GM12873 (cell line): ENCODE results near the gene TSEN54.

Experiments used
- CTCF ChIP-seq: IDR thresholded peaks from 2 replicates; pipeline ENCODE4 v1.5.1; 2012; ENCODE audit warnings: low read depth, mild to moderate bottlenecking, moderate library complexity, low read length, control low read depth; ENCODE audit not compliant: insufficient read depth; ENCODE audit errors: missing control alignments

Gene TSEN54

GRCh38 chr17:75498039-75498725 is 18.1 kb upstream of the TSEN54 start:
- TF ChIP-seq CTCF: no peak

- no peak for TF ChIP-seq CTCF
Observed at GRCh38 chr17:75498726-75499213, 17.6 kb upstream of the TSEN54 start.

GRCh38 chr17:75499313-75500022 is 16.9 kb upstream of the TSEN54 start:
- TF ChIP-seq CTCF: no peak

GRCh38 chr17:75500419-75501216 is 15.7 kb upstream of the TSEN54 start:
- TF ChIP-seq CTCF: no peak

- TF ChIP-seq CTCF: no peak
Observed at GRCh38 chr17:75501378-75502071, 14.8 kb upstream of the TSEN54 start.

- TF ChIP-seq CTCF: no peak
Observed at GRCh38 chr17:75502072-75502720, 14.1 kb upstream of the TSEN54 start.
